Inflammatory macrophage treated with lipopolysaccharide for 4 hours (primary cell): ENCODE results near the gene B3GNT7.
"Not testable (repeated sequence)": the region's sequence is repeated elsewhere in the genome, so short reads cannot be mapped to it uniquely, and the experiment has no call there.

Experiments
- DNase-seq: peaks from one replicate; pipeline ENCODE4 v3.0.0-alpha.2; 2020

Gene B3GNT7

GRCh38 chr2:231395188-231396057 lies at the start of gene B3GNT7:
TSS of gene B3GNT7 (plus strand) at chr2:231395710. CDS start at chr2:231395804, 94 bp downstream.
- DNase-seq: no peak

- DNase-seq: no peak
Measured at GRCh38 chr2:231347081-231347480, 48.4 kb upstream of the B3GNT7 start.

- peak; percentile 65 for DNase-seq
Measured at GRCh38 chr2:231347638-231348037, 47.9 kb upstream of the B3GNT7 start.

GRCh38 chr2:231348173-231348572 lies 47.3 kb upstream of the B3GNT7 start:
- DNase-seq: peak; percentile 66

- DNase-seq: peak; percentile 43
Measured at GRCh38 chr2:231348704-231349373, 46.7 kb upstream of the B3GNT7 start.

GRCh38 chr2:231349374-231349735 lies 46.2 kb upstream of the B3GNT7 start:
- not testable (repeated sequence) for DNase-seq

- DNase-seq: no peak
Measured at GRCh38 chr2:231351648-231352047, 43.9 kb upstream of the B3GNT7 start.

- DNase-seq: no peak
Measured at GRCh38 chr2:231353469-231353868, 42.0 kb upstream of the B3GNT7 start.

GRCh38 chr2:231355508-231356465 lies 39.7 kb upstream of the B3GNT7 start:
- no peak for DNase-seq

GRCh38 chr2:231356466-231356844 lies 39.1 kb upstream of the B3GNT7 start:
- no peak for DNase-seq

GRCh38 chr2:231357048-231357447 lies 38.5 kb upstream of the B3GNT7 start:
- DNase-seq: no peak

- no peak for DNase-seq
Measured at GRCh38 chr2:231357931-231358330, 37.6 kb upstream of the B3GNT7 start.

- peak; percentile 45 for DNase-seq
Measured at GRCh38 chr2:231359441-231359840, 36.1 kb upstream of the B3GNT7 start.

- DNase-seq: no peak
Measured at GRCh38 chr2:231359948-231360347, 35.6 kb upstream of the B3GNT7 start.

GRCh38 chr2:231360401-231360800 lies 35.1 kb upstream of the B3GNT7 start:
- DNase-seq: no peak

GRCh38 chr2:231360881-231361371 lies 34.6 kb upstream of the B3GNT7 start:
- DNase-seq: peak; percentile 81

- peak; percentile 84 for DNase-seq
Measured at GRCh38 chr2:231361701-231362554, 33.6 kb upstream of the B3GNT7 start.

GRCh38 chr2:231362555-231363184 lies 32.8 kb upstream of the B3GNT7 start:
- peak; percentile 52 for DNase-seq

GRCh38 chr2:231364061-231364460 lies 31.4 kb upstream of the B3GNT7 start:
- no peak for DNase-seq

GRCh38 chr2:231364961-231365810 lies 30.3 kb upstream of the B3GNT7 start:
- peak; percentile 40 for DNase-seq
